GM18868 (cell line): Measurements from ENCODE around the gene MYH6.
A peak's percentile ranks its signal among the peaks of the same experiment; 100 is the strongest.
"Not testable (repeated sequence)": the region's sequence is repeated elsewhere in the genome, so short reads cannot be mapped to it uniquely, and the experiment has no call there.

ENCODE experiments used
- ATAC-seq: cut with Tn5 transposase; IDR thresholded peaks from one replicate; pipeline ENCODE4 v1.9.1; 2021; ENCODE audit warnings: mild to moderate bottlenecking, moderate library complexity; ENCODE audit not compliant: unreplicated experiment

MYH6 gene

DNA sequence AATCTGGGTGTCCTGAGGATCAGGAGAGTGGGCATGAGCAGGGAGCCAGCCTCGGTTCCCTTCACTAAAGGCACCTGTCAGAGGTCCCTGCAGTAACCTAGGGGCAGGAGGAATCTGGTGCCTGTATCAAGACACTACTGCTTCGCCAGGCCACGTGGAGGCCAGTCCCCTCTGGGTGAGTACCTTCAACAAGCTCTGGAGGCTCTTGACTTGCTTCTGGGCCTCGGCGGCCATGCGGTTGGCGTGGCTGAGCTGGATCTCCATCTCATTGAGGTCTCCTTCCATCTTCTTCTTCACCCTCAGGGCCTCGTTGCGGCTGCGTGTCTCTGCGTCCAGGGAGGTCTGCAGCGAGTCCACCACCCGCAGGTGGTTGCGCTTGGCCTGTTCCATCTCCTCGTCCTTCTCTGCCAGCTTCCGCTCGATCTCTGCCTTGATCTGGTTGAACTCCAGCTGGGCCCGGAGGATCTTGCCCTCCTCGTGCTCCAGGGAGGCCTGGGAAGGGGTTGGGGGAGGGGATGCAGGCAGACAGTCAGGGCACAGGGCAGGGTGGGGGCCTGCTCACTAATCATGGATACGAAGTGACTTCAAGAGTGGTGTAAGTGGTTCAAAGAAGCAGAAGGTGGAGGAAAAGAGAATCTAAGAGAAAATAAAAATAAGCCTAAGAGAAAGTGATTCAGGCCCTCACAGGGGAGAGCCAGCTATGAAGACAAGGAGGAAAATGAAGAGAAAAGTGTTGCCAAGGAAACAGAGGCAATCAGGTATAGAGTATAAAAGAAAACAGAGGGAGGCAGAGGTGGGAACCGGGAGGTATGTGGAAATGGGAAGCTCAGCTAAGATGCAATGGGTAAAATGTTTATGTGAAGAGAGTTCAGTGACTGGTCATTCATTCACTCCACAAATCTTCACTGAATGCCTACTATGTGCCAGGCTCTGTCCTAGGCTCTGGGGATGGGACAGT, 8.0 kb upstream of the MYH6 start:
- ATAC-seq = no peak

DNA sequence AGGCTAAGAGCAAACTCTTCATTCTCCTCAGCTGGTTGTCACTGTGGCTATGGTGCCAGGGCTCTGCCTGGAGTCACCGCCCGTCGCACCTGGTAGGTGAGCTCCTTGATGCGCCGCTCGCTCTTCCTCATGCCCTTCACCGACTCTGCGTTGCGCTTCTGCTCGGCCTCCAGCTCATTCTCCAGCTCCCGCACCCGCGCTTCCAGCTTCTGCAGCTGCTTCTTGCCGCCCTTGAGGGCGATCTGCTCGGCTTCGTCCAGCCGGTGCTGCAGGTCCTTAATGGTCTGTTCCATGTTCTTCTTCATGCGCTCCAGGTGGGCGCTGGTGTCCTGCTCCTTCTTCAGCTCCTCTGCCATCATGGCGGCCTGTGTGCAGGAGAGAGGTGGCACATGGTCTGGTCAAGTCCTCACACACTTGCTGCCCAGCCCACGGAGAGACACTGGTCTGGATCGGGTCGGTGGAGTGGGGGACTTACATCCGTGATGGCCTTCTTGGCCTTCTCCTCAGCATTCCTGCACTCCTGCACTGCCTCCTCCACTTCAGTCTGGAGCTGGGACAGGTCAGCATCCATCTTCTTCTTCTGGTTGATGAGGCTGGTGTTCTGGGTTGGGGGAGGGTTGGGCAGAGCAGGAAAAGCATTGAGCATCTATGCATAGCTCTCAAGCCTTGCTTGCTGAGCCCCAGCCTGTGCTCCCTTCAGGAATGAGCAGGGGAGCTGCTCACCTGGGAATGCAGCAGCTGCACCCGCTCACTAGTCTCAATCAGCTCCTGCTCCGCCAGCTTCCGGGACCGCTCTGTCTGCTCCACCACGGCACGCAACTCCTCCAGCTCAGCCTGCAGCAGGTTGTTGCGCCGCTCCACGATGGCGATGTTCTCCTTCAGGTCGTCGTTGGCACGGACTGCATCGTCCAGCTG, 7.1 kb upstream of the MYH6 start:
- ATAC-seq = no peak

DNA sequence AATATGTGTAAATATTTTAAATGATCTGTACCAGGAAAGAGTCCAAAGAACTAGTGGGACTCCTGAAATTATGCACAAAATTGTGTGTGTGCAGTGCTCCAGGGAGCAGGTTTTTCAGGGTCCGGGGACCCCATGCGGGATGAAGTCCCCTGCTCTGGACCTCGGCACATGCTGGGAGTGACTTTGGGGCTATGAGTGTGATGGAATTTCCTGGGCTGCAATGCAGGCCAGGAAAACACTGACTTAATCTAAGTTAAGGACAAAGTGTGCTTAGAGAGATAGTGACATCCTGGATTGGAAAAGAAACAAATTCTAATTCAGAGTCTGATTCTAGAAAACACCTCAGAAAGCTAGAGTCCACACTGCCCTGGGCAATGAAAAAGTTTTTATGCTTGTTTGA, 6.2 kb upstream of the MYH6 start:
- no peak for ATAC-seq

DNA sequence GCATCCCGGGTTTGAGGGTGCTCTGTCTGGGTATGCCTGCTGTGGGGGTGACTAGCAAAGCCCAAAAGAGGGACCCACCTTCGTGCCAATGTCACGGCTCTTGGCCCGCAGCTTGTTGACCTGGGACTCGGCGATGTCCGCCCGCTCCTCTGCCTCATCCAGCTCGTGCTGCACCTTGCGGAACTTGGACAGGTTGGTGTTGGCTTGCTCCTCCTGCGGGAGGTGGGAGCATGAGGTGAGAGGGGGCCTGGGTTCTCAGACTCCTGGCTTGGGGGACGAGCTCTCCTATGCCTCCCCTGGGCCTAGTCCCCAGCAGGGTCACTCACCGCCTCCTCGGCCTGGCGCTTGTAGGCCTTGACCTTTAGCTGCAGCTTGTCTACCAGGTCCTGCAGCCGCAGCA, 5.6 kb upstream of the MYH6 start:
- ATAC-seq = no peak

DNA sequence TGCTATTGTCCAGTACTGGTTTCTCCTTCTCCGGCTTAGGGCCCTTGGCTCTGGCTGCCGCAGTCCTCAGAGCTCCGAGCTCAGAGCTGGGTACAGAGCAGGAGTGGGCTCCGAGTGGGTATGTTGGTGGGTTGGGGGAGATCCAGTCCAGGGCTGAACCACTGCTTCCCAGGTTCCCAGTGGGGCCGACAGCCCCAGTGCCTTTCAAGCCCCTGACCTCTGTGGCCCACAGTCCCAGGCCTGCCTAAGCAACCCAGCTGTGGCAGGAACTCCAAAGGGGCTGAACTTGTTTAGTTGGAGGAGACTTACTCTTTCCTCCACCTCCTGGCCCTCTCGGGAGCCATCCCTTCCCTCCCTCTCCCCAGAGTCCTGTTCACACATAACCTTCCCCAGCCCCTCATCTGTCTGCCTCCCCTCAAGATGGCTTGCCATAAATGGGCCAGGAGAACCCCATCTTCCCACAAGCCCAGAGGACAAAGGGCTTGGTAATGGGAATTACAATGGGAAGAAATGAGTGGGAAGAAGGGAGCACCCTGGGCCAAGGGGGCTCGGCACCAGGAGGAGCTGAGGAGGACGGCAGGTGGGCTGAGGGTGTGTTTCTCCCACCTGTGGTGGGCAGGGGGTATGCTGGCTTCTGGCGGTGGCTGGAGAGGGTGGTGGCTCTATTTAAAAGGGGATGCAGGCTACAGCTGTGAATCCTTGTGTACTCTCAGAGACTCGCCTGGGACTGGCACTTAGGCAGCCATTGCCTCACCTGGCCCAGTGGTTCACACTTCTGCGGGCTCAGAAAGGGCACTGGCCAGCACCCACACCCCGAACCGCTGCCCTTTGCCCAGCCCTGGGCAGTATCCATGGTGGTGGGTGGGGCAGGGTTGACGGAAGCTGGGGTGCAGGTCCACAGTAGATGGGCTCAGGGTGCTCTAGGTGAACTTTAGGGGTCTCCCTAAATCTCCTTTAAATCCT, 3.8 kb upstream of the MYH6 start:
- no peak for ATAC-seq

DNA sequence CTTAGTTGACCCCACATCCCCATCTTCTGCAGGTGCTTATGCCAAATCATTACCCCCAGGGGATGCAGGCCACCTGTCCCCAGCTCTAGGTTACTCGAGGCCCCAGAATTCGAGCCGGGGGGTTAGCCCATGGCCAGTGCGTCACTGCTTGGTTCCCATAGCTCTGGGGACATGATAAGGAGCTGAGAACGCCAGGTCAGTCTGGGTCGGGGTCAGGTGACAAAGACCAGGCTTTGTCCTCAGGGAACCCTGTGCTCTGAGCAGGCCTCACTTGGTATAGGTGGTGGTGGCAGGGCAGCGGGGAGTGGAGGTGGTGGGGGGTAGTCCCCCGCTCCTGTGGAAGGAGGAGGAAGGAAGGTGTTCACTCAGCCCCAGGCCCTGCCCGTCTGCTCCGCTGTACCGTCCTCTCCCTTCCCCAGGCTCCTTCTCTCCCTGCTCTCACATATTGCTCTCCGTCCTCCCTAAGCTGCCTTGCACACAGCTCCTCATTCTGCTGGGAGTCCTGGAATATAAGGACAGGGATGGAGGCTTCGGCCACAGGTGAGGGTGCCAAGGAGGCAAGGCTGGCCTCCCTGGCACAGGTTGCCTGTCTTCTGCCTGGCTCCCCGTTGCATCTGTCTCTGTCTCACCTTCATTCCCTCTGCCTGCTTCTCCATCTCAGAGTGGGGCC, 2.0 kb upstream of the MYH6 start:
- no peak for ATAC-seq

DNA sequence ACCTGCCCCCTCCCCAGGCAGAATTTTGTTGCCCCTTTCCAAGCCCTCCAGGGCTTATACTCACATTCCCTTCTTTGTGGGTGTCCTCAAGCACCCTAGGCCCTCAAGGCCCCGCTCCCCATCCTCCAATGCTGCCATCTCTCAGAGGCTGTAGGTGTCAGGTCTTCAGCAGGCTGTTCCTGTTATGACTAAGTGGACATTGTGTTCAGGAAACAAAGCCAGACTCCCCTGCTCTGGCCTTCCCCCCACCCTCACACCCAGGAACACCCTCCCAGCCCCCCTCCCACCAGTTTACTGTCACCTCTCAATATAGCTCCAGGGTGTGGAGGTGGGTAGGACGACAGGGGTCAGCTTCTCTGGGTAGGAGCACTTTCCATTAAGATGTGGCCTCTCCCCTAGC, 1.4 kb upstream of the MYH6 start:
- ATAC-seq = no peak

DNA sequence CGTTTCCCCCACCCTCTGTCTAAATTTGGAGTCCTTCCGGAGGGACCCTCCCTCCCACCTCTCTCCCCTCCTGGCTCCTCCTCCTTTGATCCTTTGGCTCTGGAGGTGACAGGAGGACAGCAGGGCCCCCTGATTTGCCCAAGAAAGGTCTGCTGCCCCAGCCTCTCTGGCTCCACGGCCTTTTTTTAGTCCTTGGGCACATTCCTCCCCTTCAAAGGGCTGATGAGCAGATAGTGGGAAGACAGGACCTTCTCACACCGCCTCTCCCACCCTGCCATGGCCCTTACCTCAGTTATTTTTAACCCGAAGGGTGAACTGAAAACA, 196 bp upstream of the MYH6 start:
- no peak for ATAC-seq

DNA sequence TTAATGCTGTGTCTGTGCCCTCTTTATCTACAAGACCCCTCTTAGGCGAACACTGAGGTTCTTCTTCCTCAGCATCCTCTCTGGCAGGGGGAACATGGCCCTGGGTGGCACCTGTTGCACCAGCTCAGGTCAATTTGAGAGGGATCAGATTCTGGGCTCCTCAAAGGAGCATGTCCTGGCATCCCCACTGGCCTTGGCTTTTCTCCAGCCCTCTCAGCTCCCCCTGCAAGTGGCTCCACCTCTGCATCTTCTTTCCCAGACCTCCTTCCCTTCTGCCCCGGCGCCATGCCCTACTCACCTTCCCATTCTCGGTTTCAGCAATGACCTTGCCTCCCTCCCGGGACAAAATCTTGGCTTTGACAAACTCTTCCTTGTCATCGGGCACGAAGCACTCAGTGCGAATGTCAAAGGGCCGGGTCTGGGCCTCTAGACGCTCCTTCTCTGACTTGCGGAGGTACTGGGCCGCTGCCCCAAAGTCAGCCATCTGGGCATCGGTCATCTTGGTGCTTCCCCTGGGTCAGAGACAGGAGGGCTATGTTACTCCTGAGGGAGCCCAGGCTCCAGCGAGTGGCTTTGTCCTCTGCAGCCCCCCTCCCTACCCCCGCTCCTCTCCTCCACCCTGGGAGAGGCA, 1.2 kb downstream of the MYH6 start:
- no peak for ATAC-seq

DNA sequence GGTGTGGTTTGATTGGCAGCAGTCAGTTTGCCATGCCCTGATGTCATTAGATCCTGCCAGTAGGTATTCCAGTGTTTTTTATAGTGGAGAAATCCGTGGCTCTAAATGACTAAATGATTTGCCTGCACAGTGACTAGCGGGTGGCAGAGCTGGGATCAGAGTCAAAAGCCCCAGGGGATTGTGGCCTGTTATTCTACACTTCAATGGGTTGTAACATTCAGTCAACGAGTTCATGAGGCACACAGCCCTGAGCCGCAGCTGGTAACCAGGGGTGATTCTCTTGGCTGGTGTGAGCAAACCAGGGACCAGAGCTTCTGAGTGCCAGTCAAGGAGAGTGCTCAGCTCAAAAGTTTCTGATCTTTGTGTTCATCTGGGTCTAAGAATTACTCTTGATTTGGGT, 1.8 kb downstream of the MYH6 start:
- ATAC-seq = peak; percentile 68

DNA sequence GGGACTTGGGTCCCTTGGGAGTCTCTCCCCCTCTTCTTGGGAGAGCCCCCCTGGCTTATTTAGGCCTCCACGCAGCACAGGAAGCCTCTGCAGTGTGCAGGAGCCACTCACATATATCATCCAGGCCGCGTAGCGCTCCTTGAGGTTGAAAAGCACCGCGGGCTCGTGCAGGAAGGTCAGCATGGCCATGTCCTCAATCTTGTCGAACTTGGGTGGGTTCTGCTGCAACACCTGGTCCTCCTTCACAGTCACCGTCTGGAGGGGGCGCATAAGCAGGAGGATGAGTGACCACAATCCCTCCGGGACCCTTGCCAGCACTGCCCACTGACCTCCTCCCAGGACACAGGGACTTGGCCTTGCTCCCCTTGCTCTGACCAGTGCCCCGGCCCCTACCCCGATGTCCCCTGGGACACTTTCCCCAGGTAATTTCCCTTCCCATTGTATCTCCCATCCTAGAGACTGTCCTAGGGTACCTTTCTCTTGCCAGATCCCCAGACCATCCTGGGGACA, 2.5 kb downstream of the MYH6 start:
- ATAC-seq = no peak

DNA sequence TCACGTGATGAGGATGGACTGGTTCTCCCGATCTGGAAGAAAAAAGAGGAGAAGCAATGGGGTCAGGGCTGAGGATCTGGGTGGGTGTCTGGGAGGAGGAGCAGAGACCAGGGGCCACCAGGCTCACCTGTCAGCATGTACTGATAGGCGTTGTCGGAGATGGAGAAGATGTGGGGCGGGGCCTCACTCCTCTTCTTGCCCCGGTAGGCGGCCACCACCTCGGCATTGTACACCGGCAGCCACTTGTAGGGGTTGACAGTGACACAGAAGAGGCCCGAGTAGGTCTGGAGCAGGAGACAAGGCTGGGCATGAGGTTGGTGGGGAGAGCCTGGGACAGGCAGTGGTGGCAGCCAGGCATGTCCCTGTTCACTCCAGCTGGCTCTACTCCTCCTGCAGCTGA, 3.0 kb downstream of the MYH6 start:
- no peak for ATAC-seq

DNA sequence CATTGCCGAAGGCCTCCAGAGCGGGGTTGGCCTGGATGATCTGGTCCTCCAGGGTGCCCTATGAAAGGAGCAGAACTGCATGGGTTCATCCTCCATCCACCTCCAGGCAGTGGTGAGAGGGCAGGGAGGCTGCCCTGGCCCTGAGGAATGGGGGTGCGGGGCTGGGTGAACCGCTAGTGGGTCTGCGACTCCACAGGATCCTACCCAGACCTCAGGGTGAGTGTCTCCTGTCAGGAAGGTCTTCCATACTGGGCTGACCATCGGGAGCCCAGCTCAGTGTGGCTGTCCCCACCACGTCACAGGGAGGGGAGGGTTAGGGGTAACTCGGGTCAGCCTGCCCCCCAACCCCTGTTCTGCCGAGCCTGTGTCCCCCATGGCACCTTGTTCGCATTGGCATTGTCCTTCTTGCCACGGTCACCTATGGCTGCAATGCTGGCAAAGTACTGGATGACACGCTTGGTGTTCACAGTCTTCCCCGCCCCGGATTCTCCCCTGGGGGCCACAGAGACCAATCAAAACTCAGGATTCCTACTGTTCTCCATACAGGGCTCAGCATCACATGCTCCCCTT, 3.7 kb downstream of the MYH6 start:
- ATAC-seq = no peak

DNA sequence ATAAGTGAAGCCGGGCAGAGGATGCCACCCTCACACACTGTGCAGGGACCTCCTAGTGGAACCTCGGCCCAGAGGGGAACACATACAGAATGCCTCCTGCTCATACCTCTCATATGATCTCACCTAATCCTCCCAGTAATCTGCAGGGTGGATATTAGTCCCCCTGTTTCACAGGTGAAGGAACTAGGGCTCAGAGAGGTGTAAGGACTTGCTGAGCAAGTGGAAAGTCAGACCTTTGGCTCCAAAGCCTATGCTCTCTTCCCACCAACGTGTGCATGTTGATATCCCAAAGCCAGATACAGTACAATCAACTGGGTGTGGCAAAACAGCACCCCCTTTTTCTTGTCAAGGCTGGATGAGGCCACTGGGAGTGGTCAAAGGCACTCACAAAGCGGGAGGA, 4.2 kb downstream of the MYH6 start:
- ATAC-seq = no peak

DNA sequence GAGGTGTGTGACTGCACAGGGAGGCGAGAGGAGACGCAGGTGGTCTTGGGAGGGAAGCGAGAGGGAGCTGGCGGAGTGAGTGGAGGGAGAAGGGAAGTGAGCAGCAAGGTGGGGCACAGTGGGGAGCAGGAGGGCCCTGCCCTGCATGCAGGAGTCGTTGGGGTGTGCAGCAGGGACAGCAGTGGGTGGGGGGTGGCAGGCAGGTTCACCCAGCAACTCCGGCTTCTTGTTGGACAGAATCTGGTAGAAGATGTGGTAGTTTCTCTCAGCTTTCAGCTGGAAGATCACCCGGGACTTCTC, 5.0 kb downstream of the MYH6 start:
- ATAC-seq = no peak

DNA sequence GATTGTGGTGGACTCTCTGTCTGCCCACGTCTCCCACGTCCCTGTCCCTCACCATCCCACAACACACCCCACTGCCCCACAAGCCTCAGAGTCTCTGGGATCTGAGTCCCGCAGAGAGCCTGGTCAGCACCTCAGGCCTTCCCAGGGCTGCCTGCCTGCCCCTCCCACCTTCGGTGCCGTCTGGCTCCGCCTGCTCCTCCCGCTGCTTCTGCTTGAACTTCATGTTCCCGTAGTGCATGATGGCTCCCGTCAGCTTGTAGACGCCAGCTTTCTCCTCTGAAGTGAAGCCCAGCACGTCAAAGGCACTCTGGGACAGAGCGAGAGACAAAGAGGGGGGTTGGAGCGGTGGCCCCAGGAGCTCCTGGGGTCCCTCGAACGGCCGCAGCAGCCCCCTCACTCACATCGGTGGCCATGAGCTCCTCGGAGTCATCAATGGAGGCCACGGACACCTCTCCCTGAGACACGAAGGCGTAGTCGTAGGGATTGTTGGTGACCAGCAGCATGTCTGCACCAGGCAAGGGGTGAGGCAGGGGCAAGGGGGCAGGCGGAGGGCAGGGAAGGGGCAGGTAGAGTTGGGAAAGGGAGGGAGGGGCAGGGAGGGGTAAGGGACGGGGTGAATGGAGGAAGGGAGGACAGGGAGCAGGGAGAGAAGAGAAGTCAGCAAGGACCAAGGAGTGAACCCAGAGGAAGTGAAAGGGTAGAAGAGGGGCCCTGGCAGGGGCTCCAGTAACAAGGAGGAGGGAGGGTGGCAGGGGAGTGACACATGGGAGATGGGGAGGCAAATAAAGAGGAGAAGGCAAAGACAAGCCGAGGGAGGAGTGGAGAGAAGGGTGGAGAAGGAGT, 5.6 kb downstream of the MYH6 start:
- no peak for ATAC-seq

DNA sequence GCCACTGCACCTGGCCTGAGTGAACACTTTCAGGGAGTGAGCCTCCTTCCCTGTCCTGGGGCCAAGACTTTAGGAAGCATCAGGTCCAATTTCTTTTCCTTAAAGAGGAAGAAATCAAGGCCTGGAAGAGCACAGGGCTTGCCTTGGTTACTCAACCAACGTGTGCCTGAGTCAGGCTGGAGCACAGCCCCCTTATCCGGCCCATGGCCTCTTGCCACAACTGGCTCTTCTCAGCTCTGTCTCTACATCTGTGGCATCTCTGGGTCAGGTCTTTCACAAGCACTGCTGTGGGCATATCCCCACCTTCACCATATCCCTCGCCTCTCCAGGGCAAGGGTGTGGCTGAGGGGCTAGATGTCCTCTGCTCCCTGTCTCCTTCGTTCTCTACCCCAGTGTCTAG, 6.8 kb downstream of the MYH6 start:
- ATAC-seq = no peak

DNA sequence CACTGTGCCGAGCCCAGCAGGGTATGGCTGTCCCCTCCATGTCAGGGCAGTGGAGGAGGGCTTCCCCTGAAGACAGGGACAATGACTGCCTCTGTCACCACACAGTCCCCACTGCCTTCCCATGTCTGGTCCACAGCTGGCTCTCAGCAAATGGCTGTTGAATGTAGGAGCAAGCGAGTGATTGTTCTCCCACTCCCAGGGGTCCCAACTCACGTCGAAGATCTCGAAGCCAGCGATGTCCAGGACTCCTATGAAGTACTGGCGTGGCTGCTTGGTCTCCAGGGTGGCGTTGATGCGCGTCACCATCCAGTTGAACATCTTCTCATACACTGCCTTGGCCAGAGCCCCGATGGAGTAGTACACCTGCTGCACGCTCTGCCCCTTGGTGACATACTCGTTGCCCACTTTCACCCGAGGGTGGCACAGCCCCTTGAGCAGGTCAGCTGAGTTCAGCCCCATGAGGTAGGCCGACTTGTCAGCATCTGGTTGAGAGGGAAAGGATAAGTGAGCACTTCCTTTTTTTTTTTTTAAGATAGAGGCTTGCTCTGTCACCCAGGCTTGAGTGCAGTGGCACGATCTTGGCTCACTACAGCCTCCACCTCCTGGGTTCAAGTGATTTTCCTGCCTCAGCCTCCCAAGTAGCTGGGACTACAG, 7.5 kb downstream of the MYH6 start:
- not testable (repeated sequence) for ATAC-seq
